ENCODE measurements around the gene IFNG.

Gene IFNG

GRCh38 chr12:68138480-68138879 is 21.1 kb downstream of the IFNG start:
- H3K9me3 ChIP-seq (ENCODE audit: control insufficient read depth in 2 of 2, low read length in 2 of 2): no peaks in the 10 kb centered on the region
- no peaks in the 10 kb centered on the region for H3K4me1 ChIP-seq (ENCODE audit: control insufficient read depth, insufficient read depth, low read length)
- H3K36me3 ChIP-seq (ENCODE audit: control insufficient read depth in 2 of 2, insufficient read depth in 2 of 2, low read length in 2 of 2): no peaks in the 10 kb centered on the region
- no peak overlapping the region for H3K9ac ChIP-seq (ENCODE audit: low read length in 2 of 2)
- no peak overlapping the region for H3K4me3 ChIP-seq (ENCODE audit: low read length in 2 of 2)
- no peak overlapping the region for H3K27ac ChIP-seq (ENCODE audit: low read length)
- H3K27me3 ChIP-seq (ENCODE audit: control insufficient read depth in 1 of 2, insufficient read depth in 2 of 2, low read length in 2 of 2): no peaks in the 10 kb centered on the region

- peaks cover 0 to 1% of the 10 kb centered on the region in 2 donors for H3K9me3 ChIP-seq (ENCODE audit: control insufficient read depth in 2 of 2, low read length in 2 of 2)
Observed at GRCh38 chr12:68137335-68137830, 22.2 kb downstream of the IFNG start.

GRCh38 chr12:68135520-68135919 is 24.0 kb downstream of the IFNG start:
- Histone ChIP-seq H3K36me3 (ENCODE audit: control insufficient read depth in 2 of 2, insufficient read depth in 2 of 2, low read length in 2 of 2) (no peaks in the 10 kb centered on the region), H3K27ac (ENCODE audit: low read length) (no peak overlapping the region), H3K9ac (ENCODE audit: low read length in 2 of 2) (no peak overlapping the region), H3K9me3 (ENCODE audit: control insufficient read depth in 2 of 2, low read length in 2 of 2) (peaks cover 3 to 4% of the 10 kb centered on the region in 2 donors), H3K4me1 (ENCODE audit: control insufficient read depth, insufficient read depth, low read length) (no peaks in the 10 kb centered on the region), H3K27me3 (ENCODE audit: control insufficient read depth in 1 of 2, insufficient read depth in 2 of 2, low read length in 2 of 2) (no peaks in the 10 kb centered on the region), H3K4me3 (ENCODE audit: low read length in 2 of 2) (no peak overlapping the region)

More at GRCh38 chr12:68137335-68137830, 22.2 kb downstream of the IFNG start:
- H3K27me3 ChIP-seq (ENCODE audit: control insufficient read depth in 1 of 2, insufficient read depth in 2 of 2, low read length in 2 of 2): no peaks in the 10 kb centered on the region
- H3K4me3 ChIP-seq (ENCODE audit: low read length in 2 of 2): no peak overlapping the region
- H3K4me1 ChIP-seq (ENCODE audit: control insufficient read depth, insufficient read depth, low read length): no peaks in the 10 kb centered on the region
- no peak overlapping the region for H3K27ac ChIP-seq (ENCODE audit: low read length)
- H3K9ac ChIP-seq (ENCODE audit: low read length in 2 of 2): no peak overlapping the region
- no peaks in the 10 kb centered on the region for H3K36me3 ChIP-seq (ENCODE audit: control insufficient read depth in 2 of 2, insufficient read depth in 2 of 2, low read length in 2 of 2)

GRCh38 chr12:68131867-68132414 is 27.6 kb downstream of the IFNG start:
- Histone ChIP-seq H3K9ac (ENCODE audit: low read length in 2 of 2) (no peak overlapping the region), H3K9me3 (ENCODE audit: control insufficient read depth in 2 of 2, low read length in 2 of 2) (peaks cover 3 to 4% of the 10 kb centered on the region in 2 donors), H3K27me3 (ENCODE audit: control insufficient read depth in 1 of 2, insufficient read depth in 2 of 2, low read length in 2 of 2) (no peaks in the 10 kb centered on the region), H3K4me3 (ENCODE audit: low read length in 2 of 2) (no peak overlapping the region), H3K4me1 (ENCODE audit: control insufficient read depth, insufficient read depth, low read length) (no peaks in the 10 kb centered on the region), H3K27ac (ENCODE audit: low read length) (no peak overlapping the region), H3K36me3 (ENCODE audit: control insufficient read depth in 2 of 2, insufficient read depth in 2 of 2, low read length in 2 of 2) (no peaks in the 10 kb centered on the region)

- H3K9me3 ChIP-seq (ENCODE audit: control insufficient read depth in 2 of 2, low read length in 2 of 2): peaks cover 3 to 4% of the 10 kb centered on the region in 2 donors
- H3K4me1 ChIP-seq (ENCODE audit: control insufficient read depth, insufficient read depth, low read length): no peaks in the 10 kb centered on the region
- no peaks in the 10 kb centered on the region for H3K36me3 ChIP-seq (ENCODE audit: control insufficient read depth in 2 of 2, insufficient read depth in 2 of 2, low read length in 2 of 2)
- no peak overlapping the region for H3K9ac ChIP-seq (ENCODE audit: low read length in 2 of 2)
- H3K27ac ChIP-seq (ENCODE audit: low read length): no peak overlapping the region
- H3K4me3 ChIP-seq (ENCODE audit: low read length in 2 of 2): no peak overlapping the region
- H3K27me3 ChIP-seq (ENCODE audit: control insufficient read depth in 1 of 2, insufficient read depth in 2 of 2, low read length in 2 of 2): no peaks in the 10 kb centered on the region
Observed at GRCh38 chr12:68129979-68130378, 29.6 kb downstream of the IFNG start.

- no peaks in the 10 kb centered on the region for H3K27me3 ChIP-seq (ENCODE audit: control insufficient read depth in 1 of 2, insufficient read depth in 2 of 2, low read length in 2 of 2)
- H3K27ac ChIP-seq (ENCODE audit: low read length): no peak overlapping the region
- H3K9ac ChIP-seq (ENCODE audit: low read length in 2 of 2): no peak overlapping the region
- H3K4me3 ChIP-seq (ENCODE audit: low read length in 2 of 2): no peak overlapping the region
- no peaks in the 10 kb centered on the region for H3K36me3 ChIP-seq (ENCODE audit: control insufficient read depth in 2 of 2, insufficient read depth in 2 of 2, low read length in 2 of 2)
- no peaks in the 10 kb centered on the region for H3K4me1 ChIP-seq (ENCODE audit: control insufficient read depth, insufficient read depth, low read length)
- no peaks in the 10 kb centered on the region for H3K9me3 ChIP-seq (ENCODE audit: control insufficient read depth in 2 of 2, low read length in 2 of 2)
Observed at GRCh38 chr12:68122236-68122920, 37.2 kb downstream of the IFNG start.

GRCh38 chr12:68121143-68121542 is 38.4 kb downstream of the IFNG start:
- Histone ChIP-seq H3K9ac (ENCODE audit: low read length in 2 of 2) (no peak overlapping the region), H3K9me3 (ENCODE audit: control insufficient read depth in 2 of 2, low read length in 2 of 2) (no peaks in the 10 kb centered on the region), H3K27ac (ENCODE audit: low read length) (no peak overlapping the region), H3K4me3 (ENCODE audit: low read length in 2 of 2) (no peak overlapping the region), H3K27me3 (ENCODE audit: control insufficient read depth in 1 of 2, insufficient read depth in 2 of 2, low read length in 2 of 2) (no peaks in the 10 kb centered on the region), H3K36me3 (ENCODE audit: control insufficient read depth in 2 of 2, insufficient read depth in 2 of 2, low read length in 2 of 2) (no peaks in the 10 kb centered on the region), H3K4me1 (ENCODE audit: control insufficient read depth, insufficient read depth, low read length) (no peaks in the 10 kb centered on the region)

- no peaks in the 10 kb centered on the region for H3K36me3 ChIP-seq (ENCODE audit: control insufficient read depth in 2 of 2, insufficient read depth in 2 of 2, low read length in 2 of 2)
Observed at GRCh38 chr12:68119724-68120211, 39.8 kb downstream of the IFNG start.

GRCh38 chr12:68119250-68119649 is 40.3 kb downstream of the IFNG start:
- Histone ChIP-seq H3K4me3 (ENCODE audit: low read length in 2 of 2) (no peak overlapping the region), H3K36me3 (ENCODE audit: control insufficient read depth in 2 of 2, insufficient read depth in 2 of 2, low read length in 2 of 2) (no peaks in the 10 kb centered on the region), H3K9me3 (ENCODE audit: control insufficient read depth in 2 of 2, low read length in 2 of 2) (no peaks in the 10 kb centered on the region), H3K27me3 (ENCODE audit: control insufficient read depth in 1 of 2, insufficient read depth in 2 of 2, low read length in 2 of 2) (no peaks in the 10 kb centered on the region), H3K4me1 (ENCODE audit: control insufficient read depth, insufficient read depth, low read length) (no peaks in the 10 kb centered on the region), H3K9ac (ENCODE audit: low read length in 2 of 2) (no peak overlapping the region), H3K27ac (ENCODE audit: low read length) (no peak overlapping the region)

More at GRCh38 chr12:68119724-68120211, 39.8 kb downstream of the IFNG start:
- H3K27ac ChIP-seq (ENCODE audit: low read length): no peak overlapping the region
- H3K4me1 ChIP-seq (ENCODE audit: control insufficient read depth, insufficient read depth, low read length): no peaks in the 10 kb centered on the region
- H3K9me3 ChIP-seq (ENCODE audit: control insufficient read depth in 2 of 2, low read length in 2 of 2): no peaks in the 10 kb centered on the region
- H3K9ac ChIP-seq (ENCODE audit: low read length in 2 of 2): no peak overlapping the region
- H3K4me3 ChIP-seq (ENCODE audit: low read length in 2 of 2): no peak overlapping the region
- no peaks in the 10 kb centered on the region for H3K27me3 ChIP-seq (ENCODE audit: control insufficient read depth in 1 of 2, insufficient read depth in 2 of 2, low read length in 2 of 2)

GRCh38 chr12:68118096-68118755 is 41.3 kb downstream of the IFNG start:
- no peaks in the 10 kb centered on the region for H3K4me1 ChIP-seq (ENCODE audit: control insufficient read depth, insufficient read depth, low read length)
- H3K9ac ChIP-seq (ENCODE audit: low read length in 2 of 2): no peak overlapping the region
- no peaks in the 10 kb centered on the region for H3K9me3 ChIP-seq (ENCODE audit: control insufficient read depth in 2 of 2, low read length in 2 of 2)
- H3K4me3 ChIP-seq (ENCODE audit: low read length in 2 of 2): no peak overlapping the region
- no peaks in the 10 kb centered on the region for H3K27me3 ChIP-seq (ENCODE audit: control insufficient read depth in 1 of 2, insufficient read depth in 2 of 2, low read length in 2 of 2)
- H3K36me3 ChIP-seq (ENCODE audit: control insufficient read depth in 2 of 2, insufficient read depth in 2 of 2, low read length in 2 of 2): no peaks in the 10 kb centered on the region
- no peak overlapping the region for H3K27ac ChIP-seq (ENCODE audit: low read length)

Data from stomach smooth muscle (tissue), 2 donors.